Measurements from ENCODE around the gene SFN. TPM values are rescaled to one million over a fixed set of nuclear protein-coding genes. Genes with fewer than 3 reads are reported as not detected.
A peak's percentile ranks its signal among the peaks of the same experiment; 100 is the strongest.
"Not testable (repeated sequence)": the region's sequence is repeated elsewhere in the genome, so short reads cannot be mapped to it uniquely, and the experiment has no call there.

SFN gene
- total RNA-seq, 1 experiment from 2014 or later = 170 TPM

- peak; percentile 98 for DNase-seq (ENCODE audit: low spot score)
Measured at GRCh38 chr1:26864610-26865480, 1.9 kb downstream of the SFN start.

- DNase-seq (ENCODE audit: low spot score) = not testable (repeated sequence)
Measured at GRCh38 chr1:26873097-26873496, 10.1 kb downstream of the SFN start.

DNA sequence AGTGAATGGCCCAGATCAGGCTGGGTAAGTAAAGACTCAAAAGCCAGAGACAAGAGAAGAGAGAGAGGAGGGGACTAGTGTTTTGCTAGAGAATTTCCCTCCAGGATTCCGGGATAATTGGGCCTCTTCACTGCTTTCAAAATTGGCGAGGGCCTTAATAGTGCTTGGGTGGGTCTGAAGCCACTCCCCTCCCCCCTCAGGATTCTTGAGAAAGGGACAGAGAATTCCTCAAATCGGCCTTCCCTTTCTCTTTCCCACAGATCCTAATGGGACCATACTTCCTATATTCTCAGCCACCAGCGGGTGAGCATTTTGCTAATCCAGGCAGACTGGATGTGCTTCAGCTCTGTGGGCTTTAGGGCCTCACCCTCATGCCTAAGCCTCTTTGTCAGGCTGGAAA is 11.9 kb downstream of the SFN start:
- no peak for DNase-seq (ENCODE audit: low spot score)

DNA sequence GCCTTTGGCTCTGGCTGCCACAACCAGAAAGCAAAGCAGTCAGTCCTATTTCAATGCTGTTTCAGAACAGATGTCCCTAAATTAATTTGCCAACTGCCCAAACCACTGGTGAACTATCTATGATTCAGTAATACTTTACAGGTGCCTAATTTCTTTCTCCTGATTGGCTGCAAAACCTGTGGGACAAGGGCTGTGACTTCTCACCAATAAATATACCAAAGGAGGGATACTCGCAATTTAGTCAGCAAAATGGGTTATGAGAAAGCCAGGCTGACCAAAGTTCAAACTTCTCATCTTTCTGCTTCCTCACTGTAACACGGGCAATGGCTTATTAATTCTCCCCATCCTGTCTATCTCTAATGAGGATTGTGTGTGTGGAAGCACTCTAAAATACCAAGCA is 14.4 kb downstream of the SFN start:
- no peak for DNase-seq (ENCODE audit: low spot score)

- DNase-seq (ENCODE audit: low spot score) = no peak
Measured at GRCh38 chr1:26879793-26880192, 16.8 kb downstream of the SFN start.

DNA sequence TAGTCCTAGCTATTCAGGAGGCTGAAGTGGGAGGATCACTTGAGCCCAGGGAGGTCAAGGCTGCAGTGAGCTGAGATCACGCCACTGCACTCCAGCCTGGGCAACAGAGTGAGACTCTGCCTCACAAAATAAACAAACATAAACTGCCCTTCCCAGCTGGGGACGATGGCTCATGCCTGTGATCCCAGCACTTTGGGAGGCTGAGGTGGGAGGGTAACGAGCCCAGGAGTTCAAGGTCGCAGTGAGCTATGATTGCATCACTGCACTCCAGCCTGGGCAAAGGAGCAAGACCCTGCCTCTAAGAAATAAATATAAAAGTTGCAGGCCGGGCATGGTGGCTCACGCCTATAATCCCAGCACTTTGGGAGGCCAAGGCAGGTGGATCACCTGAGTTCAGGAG is 18.7 kb downstream of the SFN start:
- DNase-seq (ENCODE audit: low spot score) = not testable (repeated sequence)

DNA sequence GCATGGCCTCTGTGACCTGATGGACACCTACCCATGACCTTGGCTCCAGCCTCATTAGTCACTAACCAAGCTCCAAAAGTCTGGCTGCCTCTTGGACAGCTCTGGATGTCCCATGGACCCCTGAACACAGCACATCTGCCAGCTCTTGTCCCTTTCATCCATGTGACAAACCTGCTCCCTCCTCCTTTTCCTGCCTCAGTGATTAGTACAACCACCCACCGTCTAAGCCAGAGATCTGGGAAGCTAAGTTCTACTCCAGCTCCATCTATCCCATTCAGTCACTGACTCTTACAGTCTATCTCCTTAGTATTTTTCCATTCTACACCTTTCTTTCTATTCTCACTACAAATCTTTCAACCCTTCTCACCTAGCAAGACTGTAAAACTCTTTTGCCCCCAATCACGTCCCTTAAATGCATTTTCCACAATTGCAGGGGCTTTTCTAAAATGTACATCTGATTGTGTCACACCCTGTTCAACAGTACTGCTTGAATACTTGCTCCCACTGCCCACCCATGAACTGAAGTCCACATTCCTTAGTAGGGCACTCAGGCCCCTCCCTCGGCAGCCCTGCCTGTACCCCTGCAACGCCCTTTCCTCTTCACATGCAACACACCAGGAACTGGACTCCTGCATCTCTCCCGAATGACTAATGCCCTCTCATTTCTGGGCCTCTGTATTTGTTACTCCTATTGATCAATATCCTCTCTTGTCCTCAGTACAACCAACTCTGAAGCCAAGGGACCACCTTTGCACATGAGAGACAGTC is 19.9 kb downstream of the SFN start:
- DNase-seq (ENCODE audit: low spot score) = no peak

DNA sequence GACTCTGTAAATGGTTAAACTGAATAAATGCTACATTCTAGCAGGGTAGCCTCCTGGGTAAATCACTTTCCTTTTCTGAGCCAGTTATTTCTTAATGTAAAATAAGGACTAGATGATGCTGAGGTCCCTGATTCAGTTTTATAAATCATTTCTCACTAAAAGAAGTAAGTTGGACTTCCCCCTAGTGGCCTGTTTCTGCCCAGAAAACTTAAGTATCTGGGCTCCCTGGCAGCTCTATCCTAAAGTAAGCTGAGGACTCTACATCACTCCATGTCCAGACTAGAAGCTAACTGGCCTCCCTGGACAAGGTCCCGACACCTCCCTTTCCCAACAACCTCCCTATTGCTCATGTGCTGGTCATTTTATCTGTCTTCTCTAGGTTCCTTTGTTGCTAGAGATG is 24.2 kb downstream of the SFN start:
- peak; percentile 59 for DNase-seq (ENCODE audit: low spot score)

DNA sequence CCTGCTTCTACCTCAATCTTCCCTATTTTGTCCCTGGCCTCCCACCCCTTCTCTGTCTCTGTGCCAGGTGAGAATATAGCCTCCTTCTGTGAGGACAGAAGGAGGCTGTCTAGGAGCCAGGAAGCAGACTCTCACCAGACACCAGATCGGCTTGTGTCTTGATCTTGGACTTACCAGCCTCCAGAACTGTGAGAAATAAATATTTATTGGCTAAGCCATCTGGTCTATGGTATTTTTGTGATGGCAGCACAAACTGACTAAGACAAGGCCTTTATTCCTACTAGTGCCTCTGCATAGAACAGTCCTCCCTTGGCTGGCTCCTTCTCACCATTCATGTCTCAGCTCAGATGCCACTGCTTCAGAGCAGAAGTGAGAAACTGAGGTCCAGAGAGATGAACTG is 25.3 kb downstream of the SFN start:
- DNase-seq (ENCODE audit: low spot score) = no peak

- DNase-seq (ENCODE audit: low spot score) = peak; percentile 76
Measured at GRCh38 chr1:26889551-26890466, 26.9 kb downstream of the SFN start, which contains the start of gene GPN2. Gene GPN2, minus strand, starts transcription at chr1:26890283. Its CDS starts 187 bp downstream, at chr1:26890096.

DNA sequence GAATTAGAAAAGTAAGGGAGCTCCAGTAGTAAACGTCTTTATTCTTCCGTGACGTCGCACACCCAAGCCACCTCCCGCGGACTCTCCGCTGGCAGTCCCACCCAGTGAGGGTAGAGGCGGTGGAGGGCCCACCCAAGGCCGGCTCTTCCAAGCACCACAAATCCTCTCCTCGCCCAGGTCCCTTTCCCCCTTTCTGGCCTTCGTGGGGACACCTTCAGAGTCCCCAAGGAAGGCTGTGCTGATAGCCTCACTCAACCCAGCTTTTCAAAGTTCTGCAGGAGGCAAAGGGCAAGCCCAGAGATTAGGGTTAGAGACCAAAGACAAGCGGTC is 27.5 kb downstream of the SFN start:
- DNase-seq (ENCODE audit: low spot score) = no peak

- DNase-seq (ENCODE audit: low spot score) = no peak
Measured at GRCh38 chr1:26894263-26894662, 31.3 kb downstream of the SFN start.

DNA sequence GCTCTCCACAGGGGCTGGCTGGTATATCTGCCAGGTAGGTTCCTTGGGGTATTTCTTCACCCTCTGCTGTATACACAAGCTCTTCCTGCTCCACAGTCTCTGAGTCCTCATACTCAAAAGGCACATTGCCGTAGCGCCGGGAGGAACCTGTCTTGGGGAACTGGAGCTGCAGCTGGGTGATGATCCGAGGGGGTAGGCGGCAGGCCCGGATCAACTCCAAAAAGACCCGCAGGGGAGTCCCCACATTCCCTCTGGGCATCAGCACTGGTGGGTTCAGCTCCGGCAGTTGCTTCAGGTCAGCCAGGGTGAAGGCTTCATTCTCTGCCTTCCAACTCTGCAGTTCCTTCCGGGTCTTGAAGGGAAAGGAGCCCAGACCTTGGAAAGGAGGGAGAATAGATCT is 34.4 kb downstream of the SFN start:
- DNase-seq (ENCODE audit: low spot score) = no peak

- DNase-seq (ENCODE audit: low spot score) = peak; percentile 97
Measured at GRCh38 chr1:26900001-26900814, 37.3 kb downstream of the SFN start, which contains the start of gene GPATCH3. Gene GPATCH3, minus strand, starts transcription at chr1:26900467. Its CDS starts 25 bp downstream, at chr1:26900442.

GRCh38 chr1:26900815-26901511 is 38.0 kb downstream of the SFN start:
- DNase-seq (ENCODE audit: low spot score) = no peak

DNA sequence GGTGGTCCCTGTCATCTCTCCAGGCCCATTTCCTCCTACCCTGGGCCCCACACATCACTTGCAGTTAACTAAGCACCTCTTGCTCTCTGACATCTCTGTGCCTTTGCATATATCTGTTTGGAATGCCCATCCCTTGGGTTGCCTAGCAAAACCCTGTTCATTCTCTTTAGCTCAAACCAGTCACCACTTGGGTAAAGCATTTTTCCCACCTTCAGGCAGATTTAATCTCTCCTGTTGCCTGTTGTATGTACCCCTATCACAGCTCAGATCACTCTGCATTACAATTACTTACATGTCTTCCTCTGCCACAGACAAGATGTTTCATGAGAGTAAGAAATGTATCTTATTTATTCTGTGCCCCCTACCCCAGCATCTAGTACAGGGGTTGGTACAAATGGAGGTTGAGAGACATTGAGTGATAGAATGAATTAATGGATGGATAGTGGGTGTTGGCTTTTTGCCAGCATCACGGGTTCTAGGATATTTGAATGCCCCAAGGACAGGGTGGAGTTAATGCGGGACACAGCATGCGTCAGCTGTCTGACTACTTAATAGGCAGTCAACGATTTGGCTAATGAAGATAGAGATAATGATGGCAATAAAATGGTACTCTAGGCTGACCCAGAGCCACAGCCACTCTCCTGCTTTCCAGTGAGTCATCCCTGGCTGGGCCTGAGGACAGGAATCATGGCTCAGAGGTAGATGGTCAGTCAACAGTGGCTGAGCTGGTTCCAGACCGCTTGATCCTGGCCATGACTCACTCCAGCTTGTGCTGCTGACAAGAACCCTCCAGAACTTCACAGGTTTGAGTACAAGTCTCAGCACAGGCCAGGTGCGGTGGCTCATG is 44.3 kb downstream of the SFN start:
- DNase-seq (ENCODE audit: low spot score) = peak; percentile 86

DNA sequence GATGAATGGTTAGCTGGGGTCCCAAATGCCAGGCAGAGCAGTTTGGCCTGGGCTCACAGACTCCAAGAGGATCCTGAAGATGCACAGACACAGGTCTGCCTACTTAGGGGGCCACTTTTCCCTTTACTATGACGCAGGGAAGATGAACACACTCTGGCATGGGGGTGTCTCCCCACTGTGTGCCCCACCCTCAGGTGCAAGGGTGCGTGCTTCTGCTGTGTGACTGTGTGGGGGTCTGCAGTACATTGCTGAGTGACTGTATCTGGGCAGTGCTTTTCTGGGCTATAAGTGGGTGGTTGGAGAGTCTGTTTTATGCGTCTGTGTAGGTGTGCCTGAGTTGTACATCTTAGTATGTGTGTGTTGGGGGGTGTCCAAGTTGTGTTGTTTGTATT is 47.0 kb downstream of the SFN start:
- DNase-seq (ENCODE audit: low spot score) = no peak

DNA sequence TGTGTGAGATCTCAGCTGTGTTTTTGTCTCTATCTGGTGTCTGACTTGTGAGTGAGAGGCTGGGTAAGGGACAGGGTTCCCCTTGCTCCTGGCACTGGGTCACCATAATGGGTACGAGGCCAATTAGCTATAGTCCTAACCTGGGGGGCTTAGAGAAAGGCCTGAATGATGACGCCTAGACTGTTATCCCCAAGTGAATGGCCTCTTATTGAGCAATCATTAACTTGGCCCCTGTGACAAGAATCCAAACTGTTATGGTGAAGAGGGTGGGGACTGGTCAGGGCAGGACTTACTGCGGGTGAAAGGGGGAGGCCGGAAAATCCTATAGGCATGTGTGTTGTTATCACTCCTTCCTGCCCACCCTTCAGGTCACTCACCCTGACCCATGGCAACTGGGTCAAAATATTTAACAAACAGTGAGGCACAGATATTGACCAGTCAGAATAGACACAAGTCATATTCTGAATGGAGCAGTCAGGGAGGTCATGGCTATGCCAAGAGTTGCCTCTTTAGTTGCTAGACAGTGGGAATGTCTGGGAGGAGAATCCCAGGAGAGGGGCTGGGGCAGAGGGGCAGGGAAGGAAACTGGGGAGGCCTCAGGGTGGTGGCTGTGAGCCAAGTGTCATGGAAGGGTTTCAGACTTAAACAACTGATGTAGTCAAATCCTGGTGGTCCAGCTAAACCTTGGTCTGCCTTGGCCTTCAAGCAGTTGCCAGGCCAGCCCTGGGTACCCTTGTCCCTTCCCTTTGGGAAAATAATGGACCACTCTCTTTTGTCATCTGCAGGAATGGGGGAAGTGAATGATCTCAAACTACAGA is 47.6 kb downstream of the SFN start:
- peak; percentile 85 for DNase-seq (ENCODE audit: low spot score)

All from HT-29 (cell line).